ENCODE results near the gene SMOC1.

SMOC1 gene

DNA sequence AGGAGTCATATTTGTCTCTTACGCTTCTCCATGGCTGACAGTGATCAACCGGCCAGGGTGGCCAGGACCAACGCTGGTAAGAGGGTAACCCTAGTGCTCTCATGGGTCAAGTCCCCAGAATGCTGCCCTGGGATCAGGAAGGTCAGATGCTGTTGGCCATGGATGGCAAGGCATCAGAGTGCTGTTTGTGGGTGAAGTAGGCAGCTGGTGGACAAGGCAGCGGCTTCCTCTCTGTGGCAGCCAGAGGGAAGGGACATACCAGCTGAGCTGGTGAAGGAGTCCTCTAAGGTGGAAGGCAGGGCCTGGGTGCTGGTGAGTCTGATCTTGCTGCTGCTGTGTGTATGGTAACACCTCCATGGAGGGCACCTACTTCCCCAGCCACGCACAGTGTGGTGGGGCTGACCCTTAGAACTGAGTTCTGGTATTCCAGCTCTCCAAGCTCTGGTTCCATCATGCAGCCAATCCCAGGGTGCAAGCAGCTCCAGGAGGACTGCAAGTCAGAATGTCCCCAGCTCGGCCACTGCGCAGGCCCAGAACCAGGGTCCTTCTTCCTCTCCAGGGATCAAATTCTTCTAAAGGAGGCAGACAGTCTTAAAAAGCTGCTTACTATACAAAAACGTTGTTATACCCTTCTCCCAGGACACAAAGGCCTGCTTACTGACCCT, 13.4 kb upstream of the SMOC1 start:
- DNase-seq = no peak

- DNase-seq = no peak
Observed at GRCh38 chr14:69868363-69868963, 10.8 kb upstream of the SMOC1 start.

GRCh38 chr14:69870613-69871012, 8.6 kb upstream of the SMOC1 start:
- no peak for DNase-seq

DNA sequence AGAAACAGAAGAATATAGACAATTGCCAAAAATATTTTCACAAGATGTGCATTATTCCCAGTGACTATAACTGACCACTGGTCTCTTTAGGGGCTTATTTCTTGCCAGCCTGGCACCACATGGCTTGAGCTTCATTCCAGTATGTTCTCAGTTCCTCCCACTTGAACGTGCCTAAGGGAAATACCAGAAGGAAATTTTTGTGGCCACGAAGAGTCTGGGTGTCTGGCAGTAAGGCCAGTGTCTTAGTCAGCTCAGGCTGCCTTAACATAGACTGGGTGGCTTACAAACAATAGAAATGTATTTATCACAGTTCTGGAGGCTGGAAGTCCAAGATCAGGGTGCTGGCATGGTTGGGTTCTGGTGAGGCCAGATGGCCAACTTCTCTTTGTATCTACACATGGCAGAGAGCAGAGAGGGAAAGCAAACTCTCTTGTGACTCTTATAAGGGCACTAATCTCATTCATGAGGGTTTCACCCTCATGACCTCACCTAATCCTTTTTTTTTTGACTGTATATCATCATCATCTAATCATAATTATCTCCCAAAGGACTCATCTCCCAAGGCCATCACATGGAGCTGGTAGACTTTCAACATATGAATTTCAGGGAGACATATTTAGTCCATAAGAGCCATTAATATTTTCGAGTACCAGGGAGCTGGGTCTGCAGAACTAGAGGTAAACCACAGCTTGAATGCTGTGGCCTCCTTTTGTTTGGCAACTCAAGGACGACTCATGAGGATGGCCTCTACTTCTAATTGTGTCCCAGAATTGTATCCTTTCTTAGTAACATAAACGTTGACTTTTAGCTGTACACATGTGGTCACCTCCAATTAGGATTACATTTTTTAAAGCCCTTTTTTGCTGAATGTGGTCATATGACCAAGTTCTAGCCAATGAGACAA, 5.1 kb upstream of the SMOC1 start:
- DNase-seq = no peak

GRCh38 chr14:69876221-69876847, 2.9 kb upstream of the SMOC1 start:
- DNase-seq = no peak

- DNase-seq = no peak
Observed at GRCh38 chr14:69876848-69877306, 2.3 kb upstream of the SMOC1 start.

DNA sequence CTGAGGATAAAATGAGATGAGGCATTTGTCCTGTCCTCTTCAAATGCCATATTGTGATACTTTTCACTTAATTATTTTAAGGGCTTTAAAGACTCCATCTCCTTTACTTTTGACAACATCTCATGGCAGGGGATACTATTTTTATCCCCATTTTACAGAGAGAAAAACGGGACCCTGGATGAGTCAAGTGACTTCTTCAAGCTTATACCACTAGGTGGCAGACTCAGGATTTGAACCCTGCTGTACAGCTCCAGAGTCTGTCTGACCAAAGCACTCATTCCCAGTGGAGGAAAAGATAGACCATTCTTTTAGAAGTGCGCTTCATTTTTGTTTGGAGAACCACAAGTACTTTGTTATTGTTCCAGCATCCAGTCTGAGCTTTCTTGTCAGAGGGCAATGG, 1.7 kb upstream of the SMOC1 start:
- peak; percentile 66 for DNase-seq

DNA sequence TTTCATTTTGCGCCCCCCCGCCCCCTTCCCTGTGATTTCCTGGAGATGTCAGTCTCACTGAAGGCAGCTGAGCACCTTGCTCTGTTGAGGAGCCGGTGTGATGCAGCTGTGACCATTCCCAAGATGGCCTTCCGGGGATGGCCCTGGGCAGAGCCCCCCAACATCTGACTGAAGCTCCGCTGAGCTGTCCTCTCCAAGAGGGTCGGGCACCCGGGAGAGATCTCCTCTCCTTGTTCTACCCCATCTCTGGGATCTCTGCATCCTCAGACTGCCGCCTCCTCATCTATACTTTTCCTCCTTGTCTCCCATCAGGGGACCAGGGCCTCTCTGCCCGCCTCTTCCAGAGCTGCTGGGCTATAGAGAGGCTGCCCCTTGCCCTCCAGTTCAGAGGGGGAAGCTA, 965 bp upstream of the SMOC1 start:
- DNase-seq = no peak

GRCh38 chr14:69880044-69880487, 850 bp downstream of the SMOC1 start:
- DNase-seq = no peak

- peak; percentile 6 for DNase-seq
Observed at GRCh38 chr14:69880893-69881292, 1.7 kb downstream of the SMOC1 start.

DNA sequence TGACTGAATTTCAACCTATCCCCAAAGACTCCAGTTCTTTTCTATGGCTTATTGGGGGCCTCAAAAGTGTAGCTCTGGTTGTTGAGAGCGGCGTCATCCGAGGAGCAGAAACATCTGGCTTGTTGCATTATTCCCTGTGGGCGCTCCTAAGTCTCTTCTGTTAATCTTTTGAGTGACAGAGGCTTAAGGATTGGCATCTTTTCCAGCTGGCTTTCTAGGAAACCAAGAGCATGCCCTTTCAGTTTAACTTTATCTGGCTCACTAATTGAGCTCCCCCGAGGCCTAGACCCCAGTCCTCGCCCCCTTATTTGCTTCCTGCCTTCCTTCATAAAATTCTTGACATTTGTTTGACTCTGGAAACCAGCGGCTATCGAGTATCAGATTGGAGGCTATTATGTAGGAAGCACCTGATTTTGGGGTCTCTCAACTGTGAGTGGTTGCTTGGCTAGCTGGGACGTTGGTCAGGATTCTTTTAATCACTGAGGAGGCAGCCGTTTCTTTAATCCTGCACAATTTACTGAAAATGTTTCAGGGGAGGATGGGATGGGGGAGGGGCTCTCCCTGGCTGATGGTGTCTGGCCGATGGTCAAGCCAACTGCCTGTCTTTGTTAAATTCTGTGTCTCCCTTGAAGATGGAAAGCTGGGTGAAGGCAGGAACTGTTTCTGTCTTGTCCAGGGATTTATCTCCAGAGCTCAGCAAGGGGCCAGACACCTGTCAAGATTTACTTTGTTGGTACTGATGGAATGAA, 3.1 kb downstream of the SMOC1 start:
- no peak for DNase-seq

DNA sequence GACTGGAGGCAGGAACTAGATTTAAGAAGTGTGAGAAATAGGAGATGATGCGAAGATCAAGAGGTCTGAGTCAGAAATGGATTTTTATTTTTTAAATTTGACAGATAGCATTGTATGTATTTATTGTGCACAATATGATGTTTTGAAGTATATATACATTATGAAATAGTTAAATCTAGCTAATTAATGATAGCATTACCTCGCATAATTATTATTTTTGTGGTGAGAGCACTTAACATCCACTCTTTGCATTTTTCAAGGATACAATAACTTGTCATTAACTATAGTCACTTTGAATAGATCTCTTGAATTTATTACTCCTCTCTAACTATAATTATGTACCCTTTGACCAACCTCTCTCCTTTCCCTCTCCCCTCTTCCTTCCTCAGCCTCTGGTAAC, 3.7 kb downstream of the SMOC1 start:
- no peak for DNase-seq

DNA sequence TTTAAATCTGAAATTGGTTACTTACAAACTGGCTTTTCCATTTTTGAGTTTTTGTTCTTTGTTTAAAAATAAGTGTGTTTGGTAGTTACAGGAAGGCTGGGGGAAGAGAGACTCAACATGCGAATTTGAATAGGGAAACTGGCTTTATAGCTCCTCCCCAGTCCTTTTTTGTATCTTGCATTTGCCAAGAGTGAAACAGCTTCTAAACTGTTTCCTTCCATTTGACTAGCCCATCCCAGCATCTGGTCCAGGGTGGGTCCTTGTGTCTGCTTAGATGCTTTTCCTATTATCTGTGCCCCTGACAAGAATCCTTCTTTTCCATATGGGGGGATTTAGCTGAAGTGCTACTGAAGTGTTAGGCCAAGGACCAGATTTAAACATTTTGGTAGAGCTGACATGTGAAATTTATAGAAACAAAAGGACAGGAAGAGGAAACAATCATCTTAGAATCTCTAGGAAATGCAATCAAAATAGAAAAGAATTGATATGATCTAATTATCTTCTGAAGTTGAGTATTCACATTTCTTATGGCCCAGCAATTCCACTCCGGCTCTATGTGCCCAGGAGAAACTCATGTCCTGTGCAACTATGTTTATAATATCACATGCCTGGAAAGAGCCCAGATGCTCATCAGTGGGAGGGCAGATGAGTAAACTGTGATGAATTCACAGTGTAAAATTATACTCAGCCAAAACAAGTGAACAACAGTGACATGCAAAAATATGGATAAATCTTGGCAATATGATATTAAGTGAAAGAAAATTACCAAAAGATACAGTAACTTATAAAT, 7.4 kb downstream of the SMOC1 start:
- DNase-seq = no peak

DNA sequence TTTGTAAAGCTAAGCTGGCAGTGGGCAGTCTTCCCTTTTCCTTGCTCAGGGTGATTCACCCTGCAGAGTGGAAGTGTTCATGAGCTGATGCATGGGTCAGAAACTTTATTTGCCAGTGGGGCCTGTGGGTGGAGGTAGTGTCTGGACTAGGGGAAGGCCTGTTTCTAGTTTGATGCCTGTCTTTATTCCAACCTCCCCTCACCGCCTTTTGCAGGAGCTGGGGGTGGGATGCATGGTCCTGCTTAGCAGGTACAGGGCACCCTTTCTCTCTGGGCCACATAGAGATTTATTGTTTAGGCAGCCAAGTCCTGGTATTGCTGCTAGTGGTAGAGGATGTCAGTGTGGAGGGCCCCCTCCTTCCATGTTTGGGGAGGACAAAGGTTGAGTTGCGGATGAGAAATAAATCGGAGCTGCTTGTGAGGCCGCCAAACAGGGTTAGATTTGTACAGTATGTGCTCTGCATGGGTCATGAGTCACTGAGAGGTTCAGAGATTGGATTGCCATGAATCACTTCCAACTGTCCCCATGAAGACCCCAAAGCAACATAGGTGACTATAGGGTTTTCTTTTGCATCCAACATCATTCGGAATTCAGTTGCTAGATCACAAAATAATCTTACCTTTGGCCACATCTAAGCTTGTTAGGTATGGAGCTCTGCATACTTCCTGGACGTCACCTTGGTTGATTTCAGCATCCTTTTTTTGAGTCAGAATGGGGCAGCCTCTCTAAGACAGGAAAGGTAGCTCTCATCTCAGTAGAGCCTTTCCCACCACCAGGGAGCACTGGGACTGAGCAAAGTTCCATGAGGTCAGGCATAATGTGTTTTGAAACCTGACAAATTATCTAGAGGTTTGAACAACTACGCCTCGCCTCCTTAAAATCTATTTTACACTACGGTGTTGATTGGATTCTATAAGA, 8.8 kb downstream of the SMOC1 start:
- no peak for DNase-seq

- no peak for DNase-seq
Observed at GRCh38 chr14:69891422-69891821, 12.2 kb downstream of the SMOC1 start.

DNA sequence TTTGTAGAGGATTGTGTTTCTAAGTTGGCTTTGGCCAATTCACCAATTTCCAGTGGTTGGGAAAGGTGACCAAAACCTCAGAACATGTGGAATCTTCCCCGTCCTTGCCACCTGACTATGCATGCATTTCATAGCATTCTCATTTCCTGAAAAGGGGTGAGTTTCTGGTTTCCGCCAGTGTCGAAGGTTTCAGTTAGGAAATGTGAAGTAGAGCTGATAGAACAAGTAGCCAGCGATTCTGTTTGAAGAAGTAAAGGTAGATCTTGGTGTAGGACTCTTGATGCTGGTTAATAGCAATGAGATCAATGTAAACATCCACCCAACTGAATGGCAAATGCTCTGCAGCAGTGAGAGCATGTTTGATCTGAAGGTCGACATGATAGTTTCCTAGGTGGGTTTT, 15.9 kb downstream of the SMOC1 start:
- no peak for DNase-seq

DNA sequence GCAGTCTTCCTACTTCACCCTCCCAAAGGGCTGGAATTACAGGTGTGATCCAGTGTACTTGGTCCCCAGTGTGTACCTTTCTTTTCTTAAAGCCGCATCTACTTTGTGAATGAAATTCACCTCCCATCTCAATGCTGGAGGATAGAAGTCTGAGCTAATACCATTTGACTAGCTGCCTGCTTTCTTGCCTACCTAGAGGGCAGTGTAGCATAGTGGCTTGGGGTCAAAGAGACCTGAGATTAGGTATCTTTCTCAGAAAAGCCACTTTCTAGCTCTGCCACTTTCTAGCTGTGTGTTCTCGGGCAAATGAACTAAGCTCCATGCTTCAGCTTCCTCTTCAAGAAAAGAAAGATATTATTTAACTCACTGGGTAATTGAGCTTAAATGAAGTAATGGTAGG, 16.9 kb downstream of the SMOC1 start:
- no peak for DNase-seq

DNA sequence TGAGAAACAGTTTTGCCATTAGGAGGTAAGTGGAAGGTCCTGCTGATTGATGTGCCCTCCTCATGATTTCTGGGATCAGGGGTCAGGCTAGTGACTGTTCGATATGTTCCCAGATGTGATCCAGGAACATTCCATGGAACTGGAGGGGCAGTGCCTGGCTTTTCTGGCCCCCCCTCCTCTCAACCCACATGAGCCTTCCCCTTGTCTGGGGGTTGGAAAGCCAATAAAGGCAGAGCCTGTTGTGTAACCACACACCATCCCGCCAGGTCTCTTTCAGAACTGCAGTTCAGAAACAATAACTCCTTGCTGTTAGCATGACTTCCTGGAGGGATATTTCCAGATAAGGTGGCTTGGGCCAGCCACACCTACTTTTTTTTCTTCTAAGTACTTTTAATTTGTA, 17.8 kb downstream of the SMOC1 start:
- DNase-seq = no peak

- no peak for DNase-seq
Observed at GRCh38 chr14:69900603-69901002, 21.4 kb downstream of the SMOC1 start.

DNA sequence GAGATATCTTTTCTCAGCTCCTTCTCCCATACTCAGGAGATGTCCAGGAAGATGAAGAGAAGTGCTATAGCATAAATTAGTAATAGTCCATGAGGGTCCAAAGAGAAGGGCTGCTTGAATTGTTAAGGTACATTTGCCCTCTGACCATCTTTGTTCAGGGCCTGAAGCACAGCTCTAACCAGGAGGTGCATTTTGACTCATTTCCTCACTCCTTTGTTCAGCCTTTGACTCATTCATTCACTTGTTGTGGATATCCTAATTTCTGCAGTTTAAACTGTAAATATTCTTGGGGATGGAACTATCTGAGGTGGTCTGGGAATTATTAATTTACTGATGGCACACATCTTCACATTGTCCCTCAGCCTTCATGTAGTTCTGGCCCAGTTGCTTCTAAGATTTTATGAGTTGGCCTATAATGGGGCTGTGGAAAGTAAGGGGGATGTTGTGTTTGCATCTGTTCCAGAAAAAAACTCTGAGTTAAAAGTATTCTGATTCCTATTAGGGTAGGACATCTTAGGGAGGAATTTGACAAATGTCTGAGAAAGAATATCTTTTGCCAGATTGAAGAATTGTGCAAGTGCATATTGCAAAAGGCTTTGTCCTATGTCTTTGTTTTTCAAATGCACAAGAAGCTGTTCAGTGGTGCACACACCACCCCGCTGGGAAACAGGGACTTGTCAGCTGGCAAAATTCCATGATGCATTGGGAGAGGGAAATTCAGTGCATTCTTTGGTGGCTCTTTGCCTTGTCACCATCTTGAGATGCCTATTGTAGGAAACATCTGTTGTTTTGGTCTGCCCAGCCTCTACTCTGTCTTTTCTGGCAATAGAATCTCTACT, 22.1 kb downstream of the SMOC1 start:
- no peak for DNase-seq

All from NCI-H1694 (cell line).